GM11168 (cell line): ENCODE measurements around the gene RALGPS1.

ENCODE experiments used
- in situ Hi-C: fragments of 300-500 bp; cut with MboI; formaldehyde crosslinking; loops from one replicate; pipeline ENCODE4 v1.12.0; 2022; ENCODE audit warnings: low sequenced_read_pairs; ENCODE audit not compliant: unreplicated experiment

RALGPS1 gene

GRCh38 chr9:126952205-126952977 is 37.8 kb downstream of the RALGPS1 start:
- in situ Hi-C loops: no loop called here

- in situ Hi-C loops: no loop called here
Measured at GRCh38 chr9:126953041-126953809, 38.6 kb downstream of the RALGPS1 start.

- in situ Hi-C loops: no loop called here
Measured at GRCh38 chr9:126955811-126956210, 41.2 kb downstream of the RALGPS1 start.

GRCh38 chr9:126956917-126957686 is 42.5 kb downstream of the RALGPS1 start:
- in situ Hi-C loops: no loop called here

GRCh38 chr9:126957687-126958053 is 43.1 kb downstream of the RALGPS1 start:
- in situ Hi-C loops: no loop called here

GRCh38 chr9:126959336-126959735 is 44.8 kb downstream of the RALGPS1 start:
- in situ Hi-C loops: no loop called here

GRCh38 chr9:126959917-126960316 is 45.3 kb downstream of the RALGPS1 start:
- in situ Hi-C loops: no loop called here

- in situ Hi-C loops: no loop called here
Measured at GRCh38 chr9:126962336-126962735, 47.8 kb downstream of the RALGPS1 start.

- in situ Hi-C loops: no loop called here
Measured at GRCh38 chr9:126965077-126965476, 50.5 kb downstream of the RALGPS1 start.

- in situ Hi-C loops: no loop called here
Measured at GRCh38 chr9:126965541-126966428, 51.2 kb downstream of the RALGPS1 start.

- in situ Hi-C loops: no loop called here
Measured at GRCh38 chr9:126971261-126971660, 56.7 kb downstream of the RALGPS1 start.

GRCh38 chr9:126973651-126974529 is 59.3 kb downstream of the RALGPS1 start:
- in situ Hi-C loops: no loop called here

GRCh38 chr9:126974594-126974993 is 60.0 kb downstream of the RALGPS1 start:
- in situ Hi-C loops: no loop called here

- in situ Hi-C loops: no loop called here
Measured at GRCh38 chr9:126975327-126976220, 61.0 kb downstream of the RALGPS1 start.

- in situ Hi-C loops: no loop called here
Measured at GRCh38 chr9:126979461-126979860, 64.9 kb downstream of the RALGPS1 start.

- in situ Hi-C loops: no loop called here
Measured at GRCh38 chr9:126980231-126980630, 65.6 kb downstream of the RALGPS1 start.

GRCh38 chr9:126981218-126981617 is 66.6 kb downstream of the RALGPS1 start:
- in situ Hi-C loops: no loop called here
